Measurements from ENCODE around the gene HTRA1. TPM values are rescaled to one million over a fixed set of nuclear protein-coding genes. Genes with fewer than 3 reads are reported as not detected.
A peak's percentile ranks its signal among the peaks of the same experiment; 100 is the strongest.

Gene HTRA1
- total and polyA plus RNA-seq, 3 experiments from 2014 or later: 0.13 to 0.56 TPM; not detected in 1

GRCh38 chr10:122455376-122456079, 5.8 kb upstream of the HTRA1 start:
- Mint-ChIP-seq H3K36me3 (peaks cover 0 to 10% (median 2%) of the 10 kb centered on the region in 3 donors), H3K4me1 (peaks cover under 1 to 10% (median 3%) of the 10 kb centered on the region in 3 donors), H3K27me3 (peaks cover 54 to 70% of the 10 kb centered on the region in 2 donors), H3K9me3 (no peaks in the 10 kb centered on the region), H3K4me3 (no peak overlapping the region), H3K27ac (no peak overlapping the region)
- no peaks in the 10 kb centered on the region for H3K9me3 ChIP-seq (ENCODE audit: low read length)
- H3K27me3 ChIP-seq (ENCODE audit: insufficient read depth, low read length, poor library complexity, severe bottlenecking): peaks cover 29% of the 10 kb centered on the region
- ChIA-PET POLR2A (no interaction called here), CTCF (interaction anchor here (0.9 kb wide), 1 partner anchor 110 kb away, joined by 4 read pairs; no protein-coding TSS in a partner anchor)
- peaks cover 5% of the 10 kb centered on the region for H3K4me1 ChIP-seq (ENCODE audit: insufficient read depth, low read length)
- no peak overlapping the region for H3K27ac ChIP-seq (ENCODE audit: low read depth, low read length)
- DNase-seq: no peak
- H3K4me3 ChIP-seq (ENCODE audit: low read length): no peak overlapping the region
- H3K36me3 ChIP-seq (ENCODE audit: insufficient read depth, low read length): no peaks in the 10 kb centered on the region

- peaks cover 53 to 65% of the 10 kb centered on the region in 2 donors for H3K27me3 Mint-ChIP-seq
- Histone ChIP-seq H3K9me3 (ENCODE audit: low read length) (no peaks in the 10 kb centered on the region), H3K4me3 (ENCODE audit: low read length) (no peak overlapping the region), H3K27ac (ENCODE audit: low read depth, low read length) (no peak overlapping the region), H3K36me3 (ENCODE audit: insufficient read depth, low read length) (no peaks in the 10 kb centered on the region), H3K27me3 (ENCODE audit: insufficient read depth, low read length, poor library complexity, severe bottlenecking) (peaks cover 36% of the 10 kb centered on the region), H3K4me1 (ENCODE audit: insufficient read depth, low read length) (peaks cover 9% of the 10 kb centered on the region)
- H3K9me3 Mint-ChIP-seq: no peaks in the 10 kb centered on the region
- H3K4me1 Mint-ChIP-seq: peaks cover 12 to 21% (median 12%) of the 10 kb centered on the region in 3 donors
- DNase-seq: no peak
- CTCF ChIA-PET: interaction anchor here (1.3 kb wide), 1 partner anchor 10 kb away, joined by 3 read pairs; no protein-coding TSS in a partner anchor
- H3K27ac Mint-ChIP-seq: no peak overlapping the region
- POLR2A ChIA-PET: no interaction called here
- peak overlapping the region in 1 of 7 donors; percentile 34 for H3K4me3 Mint-ChIP-seq
- peaks cover 0 to under 1% (median 0%) of the 10 kb centered on the region in 3 donors for H3K36me3 Mint-ChIP-seq
These were observed 3.4 kb upstream of the HTRA1 start for GRCh38 chr10:122457934-122458333.

DNA sequence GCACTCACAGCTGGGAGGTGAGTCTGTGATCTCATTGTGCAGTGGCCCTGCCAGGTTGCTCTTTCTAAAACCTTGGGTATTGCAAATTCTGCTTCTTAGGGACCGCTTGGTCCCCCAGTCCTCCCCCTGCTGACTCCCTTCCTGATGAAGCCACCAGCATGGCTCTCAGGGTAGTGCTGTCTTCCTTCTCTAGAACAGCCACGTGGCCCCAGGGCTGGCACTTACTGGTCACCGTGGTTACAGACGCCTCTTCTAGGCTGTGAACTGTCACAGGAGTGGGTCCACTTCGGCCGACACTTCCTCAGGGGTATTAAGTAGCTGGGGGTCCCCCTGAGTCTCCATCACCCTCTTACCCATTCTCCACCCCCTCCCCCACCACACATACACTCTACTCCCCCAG, 2.7 kb upstream of the HTRA1 start:
- Histone ChIP-seq H3K4me1 (ENCODE audit: insufficient read depth, low read length) (peaks cover 9% of the 10 kb centered on the region), H3K9me3 (ENCODE audit: low read length) (no peaks in the 10 kb centered on the region), H3K27me3 (ENCODE audit: insufficient read depth, low read length, poor library complexity, severe bottlenecking) (peaks cover 36% of the 10 kb centered on the region), H3K4me3 (ENCODE audit: low read length) (no peak overlapping the region), H3K27ac (ENCODE audit: low read depth, low read length) (no peak overlapping the region), H3K36me3 (ENCODE audit: insufficient read depth, low read length) (no peaks in the 10 kb centered on the region)
- no peak for DNase-seq
- Mint-ChIP-seq H3K9me3 (no peaks in the 10 kb centered on the region), H3K27me3 (peaks cover 57 to 71% of the 10 kb centered on the region in 2 donors), H3K27ac (no peak overlapping the region), H3K4me1 (peaks cover 14 to 24% (median 18%) of the 10 kb centered on the region in 3 donors), H3K4me3 (peak overlapping the region in 2 of 7 donors; percentile 16 to 28), H3K36me3 (no peaks in the 10 kb centered on the region)
- POLR2A ChIA-PET: no interaction called here
- CTCF ChIA-PET: no interaction called here

GRCh38 chr10:122459561-122460273, 1.6 kb upstream of the HTRA1 start:
- H3K4me1 ChIP-seq (ENCODE audit: insufficient read depth, low read length): peaks cover 9% of the 10 kb centered on the region
- H3K27me3 Mint-ChIP-seq: peaks cover 55 to 66% of the 10 kb centered on the region in 2 donors
- H3K9me3 ChIP-seq (ENCODE audit: low read length): no peaks in the 10 kb centered on the region
- H3K27me3 ChIP-seq (ENCODE audit: insufficient read depth, low read length, poor library complexity, severe bottlenecking): peaks cover 36% of the 10 kb centered on the region
- H3K4me3 ChIP-seq (ENCODE audit: low read length): no peak overlapping the region
- POLR2A ChIA-PET: no interaction called here
- H3K4me1 Mint-ChIP-seq: peaks cover 14 to 24% (median 18%) of the 10 kb centered on the region in 3 donors
- DNase-seq: no peak
- no peak overlapping the region for H3K27ac ChIP-seq (ENCODE audit: low read depth, low read length)
- CTCF ChIA-PET: interaction anchor here (0.8 to 1.4 kb wide), 2 partner anchors 106 to 154 kb away, joined by 3 to 5 read pairs; no protein-coding TSS in a partner anchor
- peak overlapping the region in 6 of 7 donors; percentile 16 to 82 (median 44) for H3K4me3 Mint-ChIP-seq
- no peak overlapping the region for H3K27ac Mint-ChIP-seq
- H3K36me3 Mint-ChIP-seq: no peaks in the 10 kb centered on the region
- H3K36me3 ChIP-seq (ENCODE audit: insufficient read depth, low read length): no peaks in the 10 kb centered on the region
- H3K9me3 Mint-ChIP-seq: no peaks in the 10 kb centered on the region

DNA sequence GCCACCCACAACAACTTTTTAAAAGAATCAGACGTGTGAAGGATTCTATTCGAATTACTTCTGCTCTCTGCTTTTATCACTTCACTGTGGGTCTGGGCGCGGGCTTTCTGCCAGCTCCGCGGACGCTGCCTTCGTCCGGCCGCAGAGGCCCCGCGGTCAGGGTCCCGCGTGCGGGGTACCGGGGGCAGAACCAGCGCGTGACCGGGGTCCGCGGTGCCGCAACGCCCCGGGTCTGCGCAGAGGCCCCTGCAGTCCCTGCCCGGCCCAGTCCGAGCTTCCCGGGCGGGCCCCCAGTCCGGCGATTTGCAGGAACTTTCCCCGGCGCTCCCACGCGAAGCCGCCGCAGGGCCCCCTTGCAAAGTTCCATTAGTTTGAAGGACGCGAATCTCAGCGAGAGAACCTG, 461 bp upstream of the HTRA1 start:
- CTCF ChIA-PET: interaction anchor here (1.4 kb wide), 1 partner anchor 105 kb away, joined by 5 read pairs; no protein-coding TSS in a partner anchor
- H3K4me1 Mint-ChIP-seq: peaks cover 14 to 24% (median 19%) of the 10 kb centered on the region in 3 donors
- H3K36me3 Mint-ChIP-seq: no peaks in the 10 kb centered on the region
- H3K4me1 ChIP-seq (ENCODE audit: insufficient read depth, low read length): peaks cover 9% of the 10 kb centered on the region
- no peaks in the 10 kb centered on the region for H3K36me3 ChIP-seq (ENCODE audit: insufficient read depth, low read length)
- H3K27ac Mint-ChIP-seq: no peak overlapping the region
- no peak overlapping the region for H3K27ac ChIP-seq (ENCODE audit: low read depth, low read length)
- DNase-seq: no peak
- POLR2A ChIA-PET: no interaction called here
- H3K27me3 Mint-ChIP-seq: peaks cover 47 to 58% of the 10 kb centered on the region in 2 donors
- H3K27me3 ChIP-seq (ENCODE audit: insufficient read depth, low read length, poor library complexity, severe bottlenecking): peaks cover 36% of the 10 kb centered on the region
- H3K4me3 Mint-ChIP-seq: peak overlapping the region; percentile 21 to 85 (median 72)
- no peaks in the 10 kb centered on the region for H3K9me3 ChIP-seq (ENCODE audit: low read length)
- H3K9me3 Mint-ChIP-seq: no peaks in the 10 kb centered on the region
- no peak overlapping the region for H3K4me3 ChIP-seq (ENCODE audit: low read length)

DNA sequence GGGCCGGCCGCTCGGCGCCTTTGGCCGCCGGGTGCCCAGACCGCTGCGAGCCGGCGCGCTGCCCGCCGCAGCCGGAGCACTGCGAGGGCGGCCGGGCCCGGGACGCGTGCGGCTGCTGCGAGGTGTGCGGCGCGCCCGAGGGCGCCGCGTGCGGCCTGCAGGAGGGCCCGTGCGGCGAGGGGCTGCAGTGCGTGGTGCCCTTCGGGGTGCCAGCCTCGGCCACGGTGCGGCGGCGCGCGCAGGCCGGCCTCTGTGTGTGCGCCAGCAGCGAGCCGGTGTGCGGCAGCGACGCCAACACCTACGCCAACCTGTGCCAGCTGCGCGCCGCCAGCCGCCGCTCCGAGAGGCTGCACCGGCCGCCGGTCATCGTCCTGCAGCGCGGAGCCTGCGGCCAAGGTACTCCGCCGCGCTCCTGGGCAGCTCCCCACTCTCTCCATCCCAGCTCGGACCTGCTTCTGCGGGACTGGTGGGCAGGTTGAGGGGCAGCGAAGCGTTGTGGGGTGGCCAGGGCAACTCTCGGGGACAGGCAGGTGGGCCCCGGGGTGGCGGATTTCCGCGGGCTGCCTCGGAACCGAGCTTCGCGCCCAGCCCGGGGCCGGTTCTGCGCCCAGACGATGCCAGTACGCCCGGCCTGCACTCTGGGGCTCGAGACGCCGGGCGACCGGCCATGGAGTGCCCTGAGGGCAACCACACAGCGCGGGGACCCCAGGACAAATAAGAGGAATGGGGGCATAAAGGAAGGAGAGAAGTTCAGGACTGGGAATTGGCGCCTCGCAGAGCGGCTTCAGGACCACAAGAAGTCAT, 578 bp downstream of the HTRA1 start:
- Mint-ChIP-seq H3K27me3 (peaks cover 39 to 54% of the 10 kb centered on the region in 2 donors), H3K36me3 (no peaks in the 10 kb centered on the region), H3K9me3 (no peaks in the 10 kb centered on the region), H3K4me1 (peaks cover 14 to 24% (median 19%) of the 10 kb centered on the region in 3 donors), H3K4me3 (peak overlapping the region; percentile 88 to 93 (median 89)), H3K27ac (peak overlapping the region in 2 of 8 donors; percentile 14 to 71)
- DNase-seq: no peak
- no peaks in the 10 kb centered on the region for H3K9me3 ChIP-seq (ENCODE audit: low read length)
- peaks cover 36% of the 10 kb centered on the region for H3K27me3 ChIP-seq (ENCODE audit: insufficient read depth, low read length, poor library complexity, severe bottlenecking)
- POLR2A ChIA-PET: no interaction called here
- CTCF ChIA-PET: no interaction called here
- no peaks in the 10 kb centered on the region for H3K36me3 ChIP-seq (ENCODE audit: insufficient read depth, low read length)
- no peak overlapping the region for H3K27ac ChIP-seq (ENCODE audit: low read depth, low read length)
- peaks cover 9% of the 10 kb centered on the region for H3K4me1 ChIP-seq (ENCODE audit: insufficient read depth, low read length)
- H3K4me3 ChIP-seq (ENCODE audit: low read length): peak overlapping the region; percentile 49

GRCh38 chr10:122462533-122463465, 1.4 kb downstream of the HTRA1 start:
- ChIA-PET CTCF (no interaction called here), POLR2A (interaction anchor here (0.6 kb wide), 1 partner anchor 24 kb away, joined by 3 read pairs; no protein-coding TSS in a partner anchor)
- no peaks in the 10 kb centered on the region for H3K36me3 Mint-ChIP-seq
- peaks cover 35 to 47% of the 10 kb centered on the region in 2 donors for H3K27me3 Mint-ChIP-seq
- H3K27me3 ChIP-seq (ENCODE audit: insufficient read depth, low read length, poor library complexity, severe bottlenecking): peaks cover 33% of the 10 kb centered on the region
- H3K4me1 Mint-ChIP-seq: peaks cover 14 to 24% (median 19%) of the 10 kb centered on the region in 3 donors
- H3K36me3 ChIP-seq (ENCODE audit: insufficient read depth, low read length): no peaks in the 10 kb centered on the region
- H3K27ac Mint-ChIP-seq: peak overlapping the region in 2 of 8 donors; percentile 20 to 71
- no peak overlapping the region for H3K27ac ChIP-seq (ENCODE audit: low read depth, low read length)
- no peak for DNase-seq
- peak overlapping the region; percentile 49 for H3K4me3 ChIP-seq (ENCODE audit: low read length)
- H3K4me1 ChIP-seq (ENCODE audit: insufficient read depth, low read length): peaks cover 9% of the 10 kb centered on the region
- no peaks in the 10 kb centered on the region for H3K9me3 Mint-ChIP-seq
- H3K9me3 ChIP-seq (ENCODE audit: low read length): no peaks in the 10 kb centered on the region
- H3K4me3 Mint-ChIP-seq: peak overlapping the region; percentile 88 to 93 (median 89)

All from CD8-positive, alpha-beta memory T cell (primary cell).